ENCODE data around the gene HADHA. TPM values are rescaled to one million over a fixed set of nuclear protein-coding genes. Genes with fewer than 3 reads are reported as not detected.

HADHA gene
- total and polyA plus RNA-seq, 2 donors (not counting 1 experiment from before 2014, with no cell fraction given), result 29.8 to 96.7 TPM

DNA sequence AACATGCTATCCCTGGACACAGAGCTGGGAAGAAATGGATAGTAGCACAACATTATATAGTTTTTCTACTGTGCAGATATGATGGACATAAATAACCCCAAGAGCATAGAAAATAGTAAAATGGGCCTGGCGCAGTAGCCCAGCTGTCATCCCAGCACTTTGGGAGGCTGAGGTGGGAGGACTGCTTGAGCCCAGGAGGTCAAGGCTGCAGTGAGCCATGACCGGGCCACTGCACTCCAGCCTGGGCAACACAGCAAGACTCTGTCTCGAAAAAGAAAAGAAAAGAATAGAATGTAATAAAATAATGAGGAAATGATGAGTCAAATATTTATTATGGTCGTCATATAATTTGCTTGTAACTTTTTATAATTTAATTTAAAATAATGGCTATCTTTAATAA lies 79.0 kb downstream of the HADHA start:
- Histone ChIP-seq H3K4me1 (ENCODE audit: control insufficient read depth in 2 of 2, insufficient read depth in 2 of 2, low read length in 2 of 2) (no peaks in the 10 kb centered on the region), H2AFZ (ENCODE audit: insufficient read depth, low read depth, low read length, poor library complexity, severe bottlenecking) (no peak overlapping the region), H3K4me3 (ENCODE audit: control extremely low read depth in 1 of 5, extremely low read depth in 1 of 5, insufficient read depth in 1 of 5, low read depth in 2 of 5, low read length in 4 of 5) (no peak overlapping the region), H3K27ac (ENCODE audit: low read length in 2 of 2) (no peak overlapping the region), H3K36me3 (replicated peaks in 1 of 2; ENCODE audit: control extremely low read depth in 1 of 2, control insufficient read depth in 1 of 2, extremely low read depth in 1 of 2, insufficient read depth in 2 of 2, low read length in 1 of 2) (no peaks in the 10 kb centered on the region), H3K27me3 (replicated peaks in 1 of 4; ENCODE audit: control extremely low read depth in 1 of 4, control insufficient read depth in 3 of 4, insufficient read depth in 4 of 4, low read length in 3 of 4) (no peaks in the 10 kb centered on the region), H4K20me1 (ENCODE audit: control insufficient read depth, insufficient read depth, low read length, poor library complexity, severe bottlenecking) (no peaks in the 10 kb centered on the region), H3K79me2 (ENCODE audit: control insufficient read depth, insufficient read depth, low read length) (no peaks in the 10 kb centered on the region), H3K9me3 (ENCODE audit: control extremely low read depth in 1 of 3, control insufficient read depth in 2 of 3, insufficient read depth in 1 of 3, low read length in 2 of 3) (no peaks in the 10 kb centered on the region), H3K9ac (ENCODE audit: low read length) (no peak overlapping the region), H3K4me2 (replicated peaks; ENCODE audit: low read depth, low read length, poor library complexity, severe bottlenecking) (no peak overlapping the region)
- WGBS (ENCODE audit: insufficient coverage), result 87% methylated on average over 3 of the region's 4 CpGs
- TF ChIP-seq EZH2 (IDR thresholded peaks at IDR 0.05; ENCODE audit: borderline replicate concordance, insufficient read depth, low read depth, low read length, poor library complexity, severe bottlenecking), result no peak
- TF ChIP-seq, protein P1, sequence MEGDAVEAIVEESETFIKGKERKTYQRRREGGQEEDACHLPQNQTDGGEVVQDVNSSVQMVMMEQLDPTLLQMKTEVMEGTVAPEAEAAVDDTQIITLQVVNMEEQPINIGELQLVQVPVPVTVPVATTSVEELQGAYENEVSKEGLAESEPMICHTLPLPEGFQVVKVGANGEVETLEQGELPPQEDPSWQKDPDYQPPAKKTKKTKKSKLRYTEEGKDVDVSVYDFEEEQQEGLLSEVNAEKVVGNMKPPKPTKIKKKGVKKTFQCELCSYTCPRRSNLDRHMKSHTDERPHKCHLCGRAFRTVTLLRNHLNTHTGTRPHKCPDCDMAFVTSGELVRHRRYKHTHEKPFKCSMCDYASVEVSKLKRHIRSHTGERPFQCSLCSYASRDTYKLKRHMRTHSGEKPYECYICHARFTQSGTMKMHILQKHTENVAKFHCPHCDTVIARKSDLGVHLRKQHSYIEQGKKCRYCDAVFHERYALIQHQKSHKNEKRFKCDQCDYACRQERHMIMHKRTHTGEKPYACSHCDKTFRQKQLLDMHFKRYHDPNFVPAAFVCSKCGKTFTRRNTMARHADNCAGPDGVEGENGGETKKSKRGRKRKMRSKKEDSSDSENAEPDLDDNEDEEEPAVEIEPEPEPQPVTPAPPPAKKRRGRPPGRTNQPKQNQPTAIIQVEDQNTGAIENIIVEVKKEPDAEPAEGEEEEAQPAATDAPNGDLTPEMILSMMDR (IDR thresholded peaks at IDR 0.05), result no peak
- Mint-ChIP-seq H3K4me1 (no peaks in the 10 kb centered on the region), H3K9me3 (ENCODE audit: insufficient read depth) (no peaks in the 10 kb centered on the region), H3K27me3 (peaks cover 8% of the 10 kb centered on the region), H3K4me3 (no peak overlapping the region), H3K27ac (no peak overlapping the region)
- CTCF ChIA-PET, result interaction anchor here (0.7 to 1.3 kb wide), 2 partner anchors 77 to 370 kb away, joined by 3 to 5 read pairs; no protein-coding TSS in a partner anchor
- intact Hi-C loops (cut with micrococcal nuclease), result no loop called here
- ATAC-seq (ENCODE audit: low read depth) (no peak), DNase-seq (no peak)
- POLR2A ChIA-PET, result no interaction called here

DNA sequence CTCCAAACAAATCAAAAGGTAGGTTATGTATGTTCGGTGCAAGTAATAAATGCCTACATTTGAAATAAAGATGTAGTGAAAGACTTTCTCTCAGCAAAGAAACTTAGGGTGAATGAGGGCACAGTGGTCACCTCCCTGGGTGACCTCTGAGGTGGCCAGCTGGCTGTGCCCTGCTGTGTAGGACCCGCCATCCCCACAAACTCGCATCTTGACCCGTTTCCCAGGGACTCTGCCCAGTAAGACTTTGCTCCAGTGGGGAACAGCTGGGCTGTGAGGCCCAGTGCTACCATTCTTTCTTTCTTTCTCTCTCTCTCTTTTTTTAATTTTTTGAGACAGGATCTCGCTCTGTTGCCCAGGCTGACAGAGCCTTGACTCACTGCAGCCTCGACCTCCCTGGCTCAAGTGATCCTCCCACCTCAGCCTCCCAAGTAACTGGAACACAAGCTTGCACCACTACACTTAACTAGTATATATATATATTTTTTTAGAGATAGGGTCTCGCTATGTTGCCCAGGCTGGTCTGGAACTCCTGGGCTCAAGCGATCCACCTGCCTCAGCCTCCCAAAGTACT lies 79.7 kb downstream of the HADHA start:
- intact Hi-C loops (cut with micrococcal nuclease), result no loop called here
- H3K4me3 Mint-ChIP-seq, result no peak overlapping the region
- POLR2A ChIA-PET, result no interaction called here

More for the DNA sequence above, 79.7 kb downstream of the HADHA start:
- Mint-ChIP-seq H3K9me3 (ENCODE audit: insufficient read depth) (no peaks in the 10 kb centered on the region), H3K27ac (no peak overlapping the region), H3K27me3 (peaks cover 4% of the 10 kb centered on the region), H3K4me1 (no peaks in the 10 kb centered on the region)
- WGBS (ENCODE audit: insufficient coverage), result 92% methylated on average over 5 of the region's 8 CpGs
- H3K27ac ChIP-seq (ENCODE audit: low read length in 2 of 2), result no peak overlapping the region
- no peak overlapping the region for H3K9ac ChIP-seq (ENCODE audit: low read length)
- H3K4me1 ChIP-seq (ENCODE audit: control insufficient read depth in 2 of 2, insufficient read depth in 2 of 2, low read length in 2 of 2), result no peaks in the 10 kb centered on the region
- no peak overlapping the region for H2AFZ ChIP-seq (ENCODE audit: insufficient read depth, low read depth, low read length, poor library complexity, severe bottlenecking)
- H3K4me3 ChIP-seq (ENCODE audit: control extremely low read depth in 1 of 5, extremely low read depth in 1 of 5, insufficient read depth in 1 of 5, low read depth in 2 of 5, low read length in 4 of 5), result no peak overlapping the region
- no peaks in the 10 kb centered on the region for H3K27me3 ChIP-seq (replicated peaks in 1 of 4; ENCODE audit: control extremely low read depth in 1 of 4, control insufficient read depth in 3 of 4, insufficient read depth in 4 of 4, low read length in 3 of 4)
- no peaks in the 10 kb centered on the region for H3K79me2 ChIP-seq (ENCODE audit: control insufficient read depth, insufficient read depth, low read length)
- DNase-seq (no peak), ATAC-seq (ENCODE audit: low read depth) (no peak)
- H3K9me3 ChIP-seq (ENCODE audit: control extremely low read depth in 1 of 3, control insufficient read depth in 2 of 3, insufficient read depth in 1 of 3, low read length in 2 of 3), result no peaks in the 10 kb centered on the region
- H3K4me2 ChIP-seq (replicated peaks; ENCODE audit: low read depth, low read length, poor library complexity, severe bottlenecking), result no peak overlapping the region
- no peaks in the 10 kb centered on the region for H3K36me3 ChIP-seq (replicated peaks in 1 of 2; ENCODE audit: control extremely low read depth in 1 of 2, control insufficient read depth in 1 of 2, extremely low read depth in 1 of 2, insufficient read depth in 2 of 2, low read length in 1 of 2)
- no peaks in the 10 kb centered on the region for H4K20me1 ChIP-seq (ENCODE audit: control insufficient read depth, insufficient read depth, low read length, poor library complexity, severe bottlenecking)
- CTCF ChIA-PET, result interaction anchor here (0.7 to 1.3 kb wide), 2 partner anchors 77 to 369 kb away, joined by 3 to 5 read pairs; no protein-coding TSS in a partner anchor
- TF ChIP-seq, protein P1 (IDR thresholded peaks at IDR 0.05), result no peak
- TF ChIP-seq EZH2 (IDR thresholded peaks at IDR 0.05; ENCODE audit: borderline replicate concordance, insufficient read depth, low read depth, low read length, poor library complexity, severe bottlenecking), result no peak
